Measurements from ENCODE around the gene KAZN. TPM values are rescaled to one million over a fixed set of nuclear protein-coding genes. Genes with fewer than 3 reads are reported as not detected.
A peak's percentile ranks its signal among the peaks of the same experiment; 100 is the strongest.

Gene KAZN
- total RNA-seq, 1 donor from 2014 or later: 21.2 TPM

DNA sequence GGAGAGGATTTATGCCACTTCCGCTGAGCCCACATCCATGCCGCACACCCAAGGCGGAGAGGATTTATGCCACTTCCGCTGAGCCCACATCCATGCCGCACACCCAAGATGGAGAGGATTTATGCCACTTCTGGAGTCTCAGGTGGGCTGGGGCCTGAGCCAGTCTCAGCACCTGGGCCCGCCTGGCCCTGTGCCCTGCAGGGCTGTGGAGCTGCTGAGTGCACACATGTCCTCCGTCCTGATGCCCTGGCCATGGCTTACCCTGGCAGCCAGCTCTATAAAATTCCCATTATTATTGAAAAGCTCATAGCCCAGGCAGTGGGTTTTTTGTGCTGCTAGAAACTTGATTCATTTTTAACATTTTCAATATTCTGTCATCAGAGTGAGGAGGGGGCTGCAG, 465.3 kb downstream of the KAZN start:
- H3K36me3 ChIP-seq: peaks cover 54% of the 10 kb centered on the region
- ATAC-seq: no peak

GRCh38 chr1:15064217-15064929, 465.9 kb downstream of the KAZN start:
- no peak for TF ChIP-seq CTCF (IDR thresholded peaks at IDR 0.05)
- peaks cover 49% of the 10 kb centered on the region for H3K36me3 ChIP-seq
- H3K27me3 ChIP-seq (ENCODE audit: low read depth): no peaks in the 10 kb centered on the region
- H3K27ac ChIP-seq: no peak overlapping the region
- H3K4me3 ChIP-seq: no peak overlapping the region
- no peaks in the 10 kb centered on the region for H3K9me3 ChIP-seq
- H3K4me1 ChIP-seq: no peaks in the 10 kb centered on the region
- no peak for DNase-seq
- intact Hi-C loops (cut with DNase I): no loop called here
- peak; percentile 43 to 69 for ATAC-seq

More for the DNA sequence above, 465.3 kb downstream of the KAZN start:
- DNase-seq: no peak
- Histone ChIP-seq H3K27me3 (ENCODE audit: low read depth) (no peaks in the 10 kb centered on the region), H3K4me1 (no peaks in the 10 kb centered on the region), H3K4me3 (no peak overlapping the region), H3K9me3 (no peaks in the 10 kb centered on the region), H3K27ac (no peak overlapping the region)
- intact Hi-C loops (cut with DNase I): no loop called here
- TF ChIP-seq CTCF (IDR thresholded peaks at IDR 0.05): no peak

DNA sequence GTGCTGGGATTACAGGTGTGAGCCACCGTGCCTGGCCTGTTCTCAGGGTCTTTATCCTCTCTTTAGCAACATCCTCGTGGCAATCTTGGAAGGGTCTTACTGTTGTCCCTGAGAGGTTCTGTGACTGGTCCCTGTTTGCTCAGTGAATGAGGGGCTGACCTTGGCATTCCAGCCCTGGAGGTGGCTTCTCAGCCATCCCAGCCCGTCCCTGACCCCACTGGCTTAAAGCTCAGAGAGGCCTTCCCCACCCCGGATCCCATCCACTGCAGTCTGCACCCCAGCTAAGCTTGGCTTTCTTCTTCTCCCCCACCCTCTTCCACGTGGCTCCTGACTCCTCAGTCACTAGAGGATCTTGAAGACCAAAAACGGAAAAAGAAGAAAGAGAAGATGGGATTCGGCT, 466.8 kb downstream of the KAZN start:
- no peak for ATAC-seq
- Histone ChIP-seq H3K36me3 (peaks cover 45% of the 10 kb centered on the region), H3K4me3 (no peak overlapping the region), H3K27ac (no peak overlapping the region), H3K4me1 (no peaks in the 10 kb centered on the region), H3K9me3 (no peaks in the 10 kb centered on the region), H3K27me3 (ENCODE audit: low read depth) (no peaks in the 10 kb centered on the region)
- no peak for DNase-seq
- intact Hi-C loops (cut with DNase I): no loop called here
- no peak for TF ChIP-seq CTCF (IDR thresholded peaks at IDR 0.05)

GRCh38 chr1:15065736-15066135, 467.3 kb downstream of the KAZN start:
- Histone ChIP-seq H3K9me3 (no peaks in the 10 kb centered on the region), H3K27ac (no peak overlapping the region), H3K36me3 (peaks cover 41% of the 10 kb centered on the region), H3K4me1 (no peaks in the 10 kb centered on the region), H3K27me3 (ENCODE audit: low read depth) (no peaks in the 10 kb centered on the region), H3K4me3 (no peak overlapping the region)
- ATAC-seq (peak in 1 of 2 donors; percentile 37), DNase-seq (no peak)
- intact Hi-C loops (cut with DNase I): no loop called here
- TF ChIP-seq CTCF (IDR thresholded peaks at IDR 0.05): no peak

GRCh38 chr1:15066191-15066590, 467.7 kb downstream of the KAZN start:
- intact Hi-C loops (cut with DNase I): no loop called here
- Histone ChIP-seq H3K36me3 (peaks cover 37% of the 10 kb centered on the region), H3K27me3 (ENCODE audit: low read depth) (no peaks in the 10 kb centered on the region), H3K4me1 (no peaks in the 10 kb centered on the region), H3K9me3 (no peaks in the 10 kb centered on the region), H3K4me3 (no peak overlapping the region), H3K27ac (peak overlapping the region; percentile 64)
- no peak for ATAC-seq
- no peak for DNase-seq
- TF ChIP-seq CTCF (IDR thresholded peaks at IDR 0.05): no peak
